Loucy (cell line): ENCODE results near the gene NID2.

Experiments
- H2AFZ ChIP-seq: fragments of 200-600 bp; sonication (generic); 2 replicates; pipeline ENCODE4 v1.6.0; 2016; ENCODE audit warnings: antibody characterized with exemption, mild to moderate bottlenecking, low read length, moderate library complexity
- H3F3A ChIP-seq: fragments of 200-600 bp; 2 replicates; pipeline ENCODE4 v1.6.0; 2016; ENCODE audit warnings: antibody characterized with exemption, low read depth, mild to moderate bottlenecking
- H3K27me3 ChIP-seq: fragments of 200-600 bp; sonication (generic); 2 replicates; pipeline ENCODE4 v1.6.1; 2014; ENCODE audit warnings: low read length, mild to moderate bottlenecking; ENCODE audit not compliant: insufficient read depth, poor library complexity, severe bottlenecking
- H3K36me3 ChIP-seq: fragments of 200-600 bp; sonication (generic); 2 replicates; pipeline ENCODE4 v1.6.1; 2016; ENCODE audit warnings: low read length; ENCODE audit not compliant: insufficient read depth
- H3K4me1 ChIP-seq: fragments of 200-600 bp; sonication (generic); 2 replicates; pipeline ENCODE4 v1.5.1; 2014; ENCODE audit warnings: low read length, mild to moderate bottlenecking; ENCODE audit not compliant: insufficient read depth, poor library complexity, severe bottlenecking
- H3K4me2 ChIP-seq: fragments of 200-600 bp; sonication (generic); 2 replicates; pipeline ENCODE4 v1.6.0; 2014; ENCODE audit warnings: antibody characterized with exemption, low read length, low read depth, mild to moderate bottlenecking; ENCODE audit not compliant: poor library complexity, severe bottlenecking
- H3K4me3 ChIP-seq: fragments of 200-600 bp; sonication (generic); 2 replicates; pipeline ENCODE4 v1.5.1; 2014; ENCODE audit warnings: low read length, mild to moderate bottlenecking, mixed read lengths; ENCODE audit not compliant: poor library complexity, severe bottlenecking
- H3K79me2 ChIP-seq: fragments of 200-600 bp; sonication (generic); 2 replicates; pipeline ENCODE4 v1.6.1; 2014; ENCODE audit warnings: low read length; ENCODE audit not compliant: insufficient read depth
- H3K9ac ChIP-seq: fragments of 200-600 bp; sonication (generic); 2 replicates; pipeline ENCODE4 v1.6.0; 2014; ENCODE audit warnings: mild to moderate bottlenecking, low read depth, low read length, moderate library complexity; ENCODE audit not compliant: poor library complexity, severe bottlenecking
- H3K9me2 ChIP-seq: fragments of 200-600 bp; sonication (generic); replicated peaks from 2 replicates; pipeline ENCODE4 v1.6.1; 2016; ENCODE audit warnings: low read depth, low read length, mixed read lengths
- H3K9me3 ChIP-seq: fragments of 200-600 bp; sonication (generic); 2 replicates; pipeline ENCODE4 v1.6.1; 2014; ENCODE audit warnings: mild to moderate bottlenecking, antibody characterized with exemption, low read length, low read depth; ENCODE audit not compliant: insufficient read depth
- H4K20me1 ChIP-seq: fragments of 200-600 bp; sonication (generic); 2 replicates; pipeline ENCODE4 v1.6.0; 2014; ENCODE audit warnings: antibody characterized with exemption, low read length, mild to moderate bottlenecking; ENCODE audit not compliant: insufficient read depth, poor library complexity, severe bottlenecking
- CTCF ChIP-seq: fragments of 200-600 bp; sonication (generic); conservative IDR thresholded peaks from 2 replicates; pipeline ENCODE4 v1.5.1; 2014; ENCODE audit warnings: mild to moderate bottlenecking, antibody characterized with exemption, low read length
- EZH2phosphoT487 ChIP-seq: fragments of 200-600 bp; IDR thresholded peaks from 2 replicates; pipeline ENCODE4 v1.6.1; 2018; ENCODE audit warnings: antibody characterized with exemption, mild to moderate bottlenecking, moderate library complexity, borderline replicate concordance

NID2 gene

GRCh38 chr14:52080808-52081755 lies 12.2 kb upstream of the NID2 start:
- Histone ChIP-seq H3K4me3 (no peak overlapping the region), H3K36me3 (no peaks in the 10 kb centered on the region), H2AFZ (no peak overlapping the region), H3K79me2 (no peaks in the 10 kb centered on the region), H3K27me3 (no peaks in the 10 kb centered on the region), H3F3A (no peaks in the 10 kb centered on the region), H3K4me2 (no peak overlapping the region), H3K9ac (no peak overlapping the region), H3K9me2 (no peaks in the 10 kb centered on the region), H3K4me1 (peaks cover 8% of the 10 kb centered on the region), H3K9me3 (no peaks in the 10 kb centered on the region), H4K20me1 (no peaks in the 10 kb centered on the region)
- TF ChIP-seq CTCF (no peak), EZH2phosphoT487 (no peak)

- Histone ChIP-seq H3K4me2 (no peak overlapping the region), H3K4me1 (peaks cover 8% of the 10 kb centered on the region), H3K9me3 (no peaks in the 10 kb centered on the region), H3K9me2 (no peaks in the 10 kb centered on the region), H4K20me1 (no peaks in the 10 kb centered on the region), H2AFZ (no peak overlapping the region), H3K27me3 (no peaks in the 10 kb centered on the region), H3F3A (no peaks in the 10 kb centered on the region), H3K9ac (no peak overlapping the region), H3K4me3 (no peak overlapping the region), H3K79me2 (no peaks in the 10 kb centered on the region), H3K36me3 (no peaks in the 10 kb centered on the region)
- no peak for TF ChIP-seq CTCF
- TF ChIP-seq EZH2phosphoT487 = no peak
Observed at GRCh38 chr14:52080158-52080800, 11.4 kb upstream of the NID2 start.

- no peak overlapping the region for H3K9ac ChIP-seq
- TF ChIP-seq CTCF (no peak), EZH2phosphoT487 (no peak)
- peaks cover 8% of the 10 kb centered on the region for H3K4me1 ChIP-seq
- no peaks in the 10 kb centered on the region for H3K27me3 ChIP-seq
- H4K20me1 ChIP-seq = no peaks in the 10 kb centered on the region
- H3K4me3 ChIP-seq = no peak overlapping the region
- no peak overlapping the region for H2AFZ ChIP-seq
- H3K9me3 ChIP-seq = no peaks in the 10 kb centered on the region
- H3F3A ChIP-seq = no peaks in the 10 kb centered on the region
- no peaks in the 10 kb centered on the region for H3K79me2 ChIP-seq
- H3K9me2 ChIP-seq = no peaks in the 10 kb centered on the region
- H3K36me3 ChIP-seq = no peaks in the 10 kb centered on the region
- H3K4me2 ChIP-seq = no peak overlapping the region
Observed at GRCh38 chr14:52079239-52079959, 10.5 kb upstream of the NID2 start.
